ENCODE results near the gene NAA11.
"Not testable (repeated sequence)": the region's sequence is repeated elsewhere in the genome, so short reads cannot be mapped to it uniquely, and the experiment has no call there.

The NAA11 gene

GRCh38 chr4:79294064-79294463 lies 31.8 kb downstream of the NAA11 start:
- H3K4me1 Mint-ChIP-seq: no peaks in the 10 kb centered on the region
- no peak for ATAC-seq

GRCh38 chr4:79292008-79292407 lies 33.9 kb downstream of the NAA11 start:
- Mint-ChIP-seq H3K27me3 (peaks cover 5% of the 10 kb centered on the region), H3K27ac (no peak overlapping the region), H3K9me3 (no peaks in the 10 kb centered on the region), H3K36me3 (no peaks in the 10 kb centered on the region), H3K4me3 (no peak overlapping the region), H3K4me1 (no peaks in the 10 kb centered on the region)
- no peak for ATAC-seq

More at GRCh38 chr4:79294064-79294463, 31.8 kb downstream of the NAA11 start:
- Mint-ChIP-seq H3K27me3 (peaks cover 13% of the 10 kb centered on the region), H3K4me3 (no peak overlapping the region), H3K27ac (no peak overlapping the region), H3K36me3 (no peaks in the 10 kb centered on the region), H3K9me3 (no peaks in the 10 kb centered on the region)

DNA sequence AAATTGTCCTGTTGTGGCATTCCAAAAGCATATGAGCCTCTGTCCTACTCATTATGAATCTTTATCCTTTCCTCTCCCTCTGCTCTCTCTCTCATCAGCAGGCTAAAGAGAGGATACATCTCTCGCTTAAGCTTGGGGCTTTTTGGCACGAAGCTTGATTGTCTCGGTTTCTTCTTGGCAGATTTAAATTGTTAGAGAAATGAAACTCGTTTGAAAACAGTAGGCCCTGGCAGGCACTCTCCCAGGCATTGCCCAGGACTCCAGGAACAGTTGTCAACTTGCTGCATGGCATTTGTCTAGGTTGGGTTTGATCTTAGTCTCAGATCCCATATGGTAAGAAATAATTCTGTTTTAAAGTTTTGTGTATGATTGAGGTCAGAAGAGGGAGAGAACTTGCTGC lies 35.5 kb downstream of the NAA11 start:
- Mint-ChIP-seq H3K4me3 (no peak overlapping the region), H3K4me1 (no peaks in the 10 kb centered on the region), H3K27ac (no peak overlapping the region), H3K9me3 (no peaks in the 10 kb centered on the region), H3K27me3 (no peaks in the 10 kb centered on the region), H3K36me3 (no peaks in the 10 kb centered on the region)
- no peak for ATAC-seq

DNA sequence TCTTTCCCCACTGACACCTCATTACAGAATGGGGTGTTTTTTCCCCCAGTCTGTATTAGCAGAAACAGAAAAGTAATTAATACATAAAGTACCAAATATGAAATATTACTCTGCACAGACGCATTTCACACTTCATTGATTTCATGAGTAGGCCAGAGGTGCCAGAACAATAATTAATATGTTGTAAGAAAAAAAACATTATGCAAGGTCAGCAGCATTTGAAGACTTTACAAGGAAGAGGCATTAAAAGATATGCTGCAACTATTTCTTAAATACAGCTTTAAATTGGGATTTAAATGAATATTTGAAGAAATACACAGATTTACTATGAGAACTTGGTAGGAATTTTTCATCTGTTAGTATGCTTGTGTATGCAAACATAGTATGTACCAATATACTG lies 37.7 kb downstream of the NAA11 start:
- no peak overlapping the region for H3K4me3 Mint-ChIP-seq
- H3K9me3 Mint-ChIP-seq: no peaks in the 10 kb centered on the region
- no peaks in the 10 kb centered on the region for H3K36me3 Mint-ChIP-seq
- no peak for ATAC-seq
- no peak overlapping the region for H3K27ac Mint-ChIP-seq
- H3K27me3 Mint-ChIP-seq: no peaks in the 10 kb centered on the region
- no peaks in the 10 kb centered on the region for H3K4me1 Mint-ChIP-seq

DNA sequence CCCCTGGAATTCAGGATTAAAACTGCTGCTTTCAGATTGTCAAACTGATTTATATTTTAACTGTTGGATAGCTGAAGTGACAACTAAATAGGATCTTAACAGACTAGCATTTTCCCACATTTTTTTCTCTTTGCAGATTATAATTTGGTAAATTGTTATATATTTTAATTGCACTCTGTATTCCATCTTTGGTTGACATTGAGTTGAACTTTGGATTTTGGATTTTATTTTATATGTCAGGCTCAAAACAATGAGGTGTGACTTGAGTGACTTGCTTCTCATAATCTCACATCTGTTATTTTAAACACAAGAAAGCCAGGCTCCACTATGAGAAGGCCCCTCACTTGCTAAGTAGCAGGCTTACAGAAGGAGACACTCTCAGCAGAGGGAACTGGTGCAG lies 38.1 kb downstream of the NAA11 start:
- ATAC-seq: no peak
- no peaks in the 10 kb centered on the region for H3K4me1 Mint-ChIP-seq
- H3K27ac Mint-ChIP-seq: no peak overlapping the region
- H3K36me3 Mint-ChIP-seq: no peaks in the 10 kb centered on the region
- H3K9me3 Mint-ChIP-seq: no peaks in the 10 kb centered on the region
- H3K27me3 Mint-ChIP-seq: no peaks in the 10 kb centered on the region
- H3K4me3 Mint-ChIP-seq: no peak overlapping the region

DNA sequence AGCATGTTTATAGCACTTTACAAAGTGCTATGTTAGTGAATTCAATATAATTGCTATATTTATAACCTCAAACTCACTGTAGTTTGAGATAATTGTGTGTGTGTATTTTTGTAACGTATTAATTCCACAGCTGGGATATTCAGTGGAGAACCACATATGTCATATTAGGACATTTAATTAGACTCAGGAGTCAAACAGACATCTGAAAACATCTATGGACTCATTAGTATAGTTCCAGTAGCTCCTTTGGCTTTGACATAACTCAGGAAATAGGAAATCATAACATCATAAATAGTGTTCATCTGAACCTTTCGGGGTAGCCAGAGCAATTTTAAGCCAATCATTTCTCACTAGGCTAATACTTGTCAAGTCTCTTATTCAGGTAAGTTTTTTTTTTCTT lies 38.8 kb downstream of the NAA11 start:
- H3K27me3 Mint-ChIP-seq: no peaks in the 10 kb centered on the region
- no peaks in the 10 kb centered on the region for H3K9me3 Mint-ChIP-seq
- H3K4me1 Mint-ChIP-seq: no peaks in the 10 kb centered on the region
- ATAC-seq: no peak
- no peak overlapping the region for H3K27ac Mint-ChIP-seq
- H3K36me3 Mint-ChIP-seq: no peaks in the 10 kb centered on the region
- no peak overlapping the region for H3K4me3 Mint-ChIP-seq

DNA sequence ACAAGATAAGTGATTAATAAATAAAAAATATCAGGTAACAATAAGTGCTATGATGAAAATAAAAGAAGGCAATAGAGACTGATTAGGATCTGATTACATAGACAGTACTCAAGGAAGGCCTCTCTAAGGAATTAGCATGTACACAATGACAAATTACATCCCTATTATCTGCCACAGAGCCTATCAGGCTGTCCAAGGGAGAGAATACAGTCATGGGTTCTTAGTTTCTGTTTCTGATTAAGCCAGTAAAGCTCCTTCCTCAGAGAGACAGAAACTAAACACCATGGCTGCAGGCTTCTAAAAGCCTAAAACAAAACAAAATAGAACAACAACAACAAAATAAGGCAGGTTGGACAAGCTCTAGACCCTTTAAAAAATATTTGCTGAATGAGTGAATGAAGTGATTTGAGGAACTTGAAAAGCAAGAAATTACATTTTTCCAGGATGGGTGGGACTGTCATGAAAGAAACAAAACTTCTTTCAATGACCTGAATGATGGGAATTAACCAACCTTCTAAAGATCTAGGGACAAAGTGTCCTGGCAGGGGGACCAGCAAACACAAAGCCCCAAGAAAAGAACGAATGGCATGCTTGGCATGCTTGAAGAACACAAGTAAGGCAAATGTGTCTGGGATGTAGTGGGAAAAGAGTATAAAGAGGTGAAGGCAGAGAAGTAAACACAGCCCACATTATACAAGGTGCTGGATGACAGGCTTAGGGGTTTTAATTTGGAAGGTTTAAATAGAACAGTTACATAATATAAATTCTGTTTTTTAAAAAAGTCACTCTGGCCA lies 44.1 kb downstream of the NAA11 start:
- Mint-ChIP-seq H3K4me1 (no peaks in the 10 kb centered on the region), H3K9me3 (no peaks in the 10 kb centered on the region), H3K36me3 (no peaks in the 10 kb centered on the region), H3K27me3 (no peaks in the 10 kb centered on the region), H3K4me3 (no peak overlapping the region), H3K27ac (no peak overlapping the region)
- no peak for ATAC-seq

DNA sequence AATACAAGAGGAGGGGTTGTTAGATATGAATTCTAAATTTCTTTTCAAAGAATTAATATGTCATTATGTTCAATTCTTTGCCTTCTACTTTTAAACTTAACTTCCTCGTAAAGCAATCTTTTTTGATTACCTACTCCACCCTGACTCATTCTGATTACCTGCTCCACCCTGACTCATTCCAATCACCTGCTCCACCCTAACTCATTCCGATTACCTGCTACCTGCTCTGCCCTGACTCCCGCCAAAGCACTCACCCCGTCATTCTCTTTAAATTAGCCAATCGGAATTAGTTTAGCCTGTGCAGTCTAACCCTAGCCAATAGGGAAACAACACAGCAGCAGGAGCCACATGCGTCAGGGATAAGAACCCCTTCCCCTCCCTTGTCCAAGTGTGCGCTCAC lies 48.4 kb downstream of the NAA11 start:
- not testable (repeated sequence) for H3K4me3 Mint-ChIP-seq, H3K27ac Mint-ChIP-seq, H3K27me3 Mint-ChIP-seq, H3K9me3 Mint-ChIP-seq, ATAC-seq, H3K36me3 Mint-ChIP-seq, H3K4me1 Mint-ChIP-seq

- Mint-ChIP-seq H3K4me1 (no peaks in the 10 kb centered on the region), H3K9me3 (no peaks in the 10 kb centered on the region), H3K4me3 (no peak overlapping the region), H3K27ac (no peak overlapping the region), H3K36me3 (no peaks in the 10 kb centered on the region), H3K27me3 (no peaks in the 10 kb centered on the region)
- ATAC-seq: no peak
These were observed 51.9 kb downstream of the NAA11 start for GRCh38 chr4:79273915-79274314.

GRCh38 chr4:79272761-79273160 lies 53.1 kb downstream of the NAA11 start:
- ATAC-seq: no peak
- H3K27me3 Mint-ChIP-seq: no peaks in the 10 kb centered on the region
- H3K4me3 Mint-ChIP-seq: no peak overlapping the region
- no peaks in the 10 kb centered on the region for H3K4me1 Mint-ChIP-seq
- no peak overlapping the region for H3K27ac Mint-ChIP-seq
- H3K36me3 Mint-ChIP-seq: no peaks in the 10 kb centered on the region
- H3K9me3 Mint-ChIP-seq: no peaks in the 10 kb centered on the region

- no peak overlapping the region for H3K27ac Mint-ChIP-seq
- no peaks in the 10 kb centered on the region for H3K4me1 Mint-ChIP-seq
- no peaks in the 10 kb centered on the region for H3K36me3 Mint-ChIP-seq
- no peaks in the 10 kb centered on the region for H3K9me3 Mint-ChIP-seq
- H3K27me3 Mint-ChIP-seq: no peaks in the 10 kb centered on the region
- ATAC-seq: no peak
- H3K4me3 Mint-ChIP-seq: no peak overlapping the region
These were observed 53.7 kb downstream of the NAA11 start for GRCh38 chr4:79272126-79272525.

DNA sequence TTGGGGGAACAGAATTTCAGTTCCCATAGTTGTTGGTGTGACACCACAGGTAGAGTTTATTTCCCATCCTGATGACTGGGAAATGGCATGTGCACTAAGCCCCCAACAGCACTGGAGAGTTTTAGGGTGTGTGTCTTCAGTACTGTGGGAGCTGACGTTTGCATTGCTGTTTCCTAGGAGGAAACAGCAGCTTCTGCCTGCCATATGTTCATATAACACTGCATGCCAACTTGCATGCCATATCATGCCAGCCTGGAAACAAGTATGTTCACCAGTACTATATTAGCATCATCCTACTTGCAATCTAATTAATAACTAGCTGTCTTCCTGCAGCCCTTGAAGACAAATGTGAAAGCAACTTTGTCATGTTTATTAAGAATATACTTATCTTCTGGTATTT lies 58.2 kb downstream of the NAA11 start:
- H3K4me1 Mint-ChIP-seq: no peaks in the 10 kb centered on the region
- no peaks in the 10 kb centered on the region for H3K36me3 Mint-ChIP-seq
- no peaks in the 10 kb centered on the region for H3K27me3 Mint-ChIP-seq
- no peaks in the 10 kb centered on the region for H3K9me3 Mint-ChIP-seq
- H3K27ac Mint-ChIP-seq: no peak overlapping the region
- H3K4me3 Mint-ChIP-seq: no peak overlapping the region
- no peak for ATAC-seq

All from stimulated activated memory B cell treated with anti-CD40 and anti-IgM and Interleukin-4, amounts not matched to agents 10 μg/mL and 1 μg/mL and 100 μg/mL, for 72 hours (primary cell).